Measurements from ENCODE around the gene SYMPK. TPM values are rescaled to one million over a fixed set of nuclear protein-coding genes. Genes with fewer than 3 reads are reported as not detected.

The SYMPK gene
- polyA plus RNA-seq, 1 of the 3 experiments (the other 2 are of a cell fraction) = 92.7 TPM

- peaks cover 33% of the 10 kb centered on the region for H4K20me1 ChIP-seq (ENCODE audit: insufficient read depth)
- peaks cover 3 to 25% of the 10 kb centered on the region in 2 experiments for H3K36me3 ChIP-seq (replicated peaks in 1 of 2; ENCODE audit: control insufficient read depth in 1 of 2, insufficient read depth in 2 of 2, low read length in 1 of 2)
- H3K79me2 ChIP-seq (ENCODE audit: insufficient read depth) = peaks cover 29% of the 10 kb centered on the region
- 62% methylated on average over 4 of the region's 4 CpGs for WGBS (ENCODE audit: low lambda C conversion rate)
- peaks cover 3% of the 10 kb centered on the region for H3F3A ChIP-seq (replicated peaks; ENCODE audit: insufficient read depth)
- no peak overlapping the region for H3K4me3 ChIP-seq (ENCODE audit: low read depth in 2 of 2, low read length in 1 of 2)
- no peaks in the 10 kb centered on the region for H3K9me3 ChIP-seq
- TF ChIP-seq, protein P1, sequence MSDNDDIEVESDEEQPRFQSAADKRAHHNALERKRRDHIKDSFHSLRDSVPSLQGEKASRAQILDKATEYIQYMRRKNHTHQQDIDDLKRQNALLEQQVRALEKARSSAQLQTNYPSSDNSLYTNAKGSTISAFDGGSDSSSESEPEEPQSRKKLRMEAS (IDR thresholded peaks at IDR 0.05; ENCODE audit: low read depth) = no peak
- TF ChIP-seq SMC3 (IDR thresholded peaks at IDR 0.05; ENCODE audit: low read depth, low read length) (no peak), ZBTB33 (IDR thresholded peaks at IDR 0.05; ENCODE audit: borderline replicate concordance, low read depth) (no peak), IRF3 (IDR thresholded peaks at IDR 0.05; ENCODE audit: low read depth, low read length) (no peak), CHD2 (IDR thresholded peaks at IDR 0.05; ENCODE audit: low read length, partially characterized antibody) (no peak), GABPA (IDR thresholded peaks at IDR 0.05; ENCODE audit: low read depth) (no peak), TEAD4 (IDR thresholded peaks at IDR 0.05; ENCODE audit: borderline replicate concordance, insufficient read depth) (no peak)
- TF ChIP-seq, protein P2, sequence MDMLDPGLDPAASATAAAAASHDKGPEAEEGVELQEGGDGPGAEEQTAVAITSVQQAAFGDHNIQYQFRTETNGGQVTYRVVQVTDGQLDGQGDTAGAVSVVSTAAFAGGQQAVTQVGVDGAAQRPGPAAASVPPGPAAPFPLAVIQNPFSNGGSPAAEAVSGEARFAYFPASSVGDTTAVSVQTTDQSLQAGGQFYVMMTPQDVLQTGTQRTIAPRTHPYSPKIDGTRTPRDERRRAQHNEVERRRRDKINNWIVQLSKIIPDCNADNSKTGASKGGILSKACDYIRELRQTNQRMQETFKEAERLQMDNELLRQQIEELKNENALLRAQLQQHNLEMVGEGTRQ (IDR thresholded peaks at IDR 0.05; ENCODE audit: borderline replicate concordance, low read depth, low read length) = no peak
- peak; percentile 17 for DNase-seq
- CTCF ChIA-PET = interaction anchor here (0.7 to 9.9 kb wide), 17 partner anchors 10 to 428 kb away, joined by 3 to 130 read pairs (median 4); partner anchors contain the start of genes FOXA3, NOVA2, QPCTL and RSPH6A
- H3K4me2 ChIP-seq = no peak overlapping the region
- H3K4me1 ChIP-seq (ENCODE audit: control insufficient read depth in 1 of 2, insufficient read depth in 2 of 2, low read depth in 1 of 2, low read length in 1 of 2) = peaks cover 3 to 36% of the 10 kb centered on the region in 2 experiments; a peak in 2 of 4 replicates
- no peak overlapping the region for H3K27ac ChIP-seq (ENCODE audit: low read depth in 2 of 2, low read length in 1 of 2)
- H2AFZ ChIP-seq (ENCODE audit: low read depth) = no peak overlapping the region
- POLR2A ChIA-PET = interaction anchor here (0.6 to 2.8 kb wide), 5 partner anchors 12 to 66 kb away, joined by 3 to 8 read pairs (median 4); partner anchors contain the start of gene SYMPK
- no peaks in the 10 kb centered on the region for H3K27me3 ChIP-seq (ENCODE audit: insufficient read depth)
- H3K9ac ChIP-seq = no peak overlapping the region
- H3K9me2 ChIP-seq = no peaks in the 10 kb centered on the region
Observed at GRCh38 chr19:45881909-45882528, 19.1 kb upstream of the SYMPK start.

Measured in SK-N-SH (cell line).